Left forelimb (tissue), 1 donor: ENCODE results near the gene STK38.

Experiments
- DNase-seq: peaks from one replicate; pipeline ENCODE4 v3.0.0-alpha.2; 2018; ENCODE audit warnings: low spot score

The STK38 gene

GRCh38 chr6:36519352-36519751 is 27.9 kb downstream of the STK38 start:
- DNase-seq, result no peak

GRCh38 chr6:36517408-36517807 is 29.9 kb downstream of the STK38 start:
- DNase-seq, result no peak

- DNase-seq, result no peak
Measured at GRCh38 chr6:36516988-36517387, 30.3 kb downstream of the STK38 start.

GRCh38 chr6:36516559-36516958 is 30.7 kb downstream of the STK38 start:
- DNase-seq, result no peak

GRCh38 chr6:36515844-36516243 is 31.4 kb downstream of the STK38 start:
- no peak for DNase-seq

GRCh38 chr6:36514554-36515456 is 32.5 kb downstream of the STK38 start:
- DNase-seq, result no peak

GRCh38 chr6:36510365-36510764 is 36.9 kb downstream of the STK38 start:
- DNase-seq, result no peak

GRCh38 chr6:36508532-36508931 is 38.7 kb downstream of the STK38 start:
- no peak for DNase-seq

- DNase-seq, result no peak
Measured at GRCh38 chr6:36506611-36507010, 40.7 kb downstream of the STK38 start.

GRCh38 chr6:36505744-36506534 is 41.3 kb downstream of the STK38 start:
- no peak for DNase-seq

- DNase-seq, result no peak
Measured at GRCh38 chr6:36504982-36505381, 42.3 kb downstream of the STK38 start.

- DNase-seq, result no peak
Measured at GRCh38 chr6:36504181-36504580, 43.1 kb downstream of the STK38 start.

GRCh38 chr6:36501686-36502085 is 45.6 kb downstream of the STK38 start:
- DNase-seq, result no peak

GRCh38 chr6:36499918-36500317 is 47.4 kb downstream of the STK38 start:
- DNase-seq, result no peak

GRCh38 chr6:36495086-36495485 is 52.2 kb downstream of the STK38 start:
- no peak for DNase-seq

- DNase-seq, result no peak
Measured at GRCh38 chr6:36493859-36494258, 53.4 kb downstream of the STK38 start.

- DNase-seq, result no peak
Measured at GRCh38 chr6:36493319-36493718, 54.0 kb downstream of the STK38 start.

GRCh38 chr6:36492621-36493020 is 54.7 kb downstream of the STK38 start:
- DNase-seq, result no peak

- no peak for DNase-seq
Measured at GRCh38 chr6:36492092-36492491, 55.2 kb downstream of the STK38 start.

GRCh38 chr6:36491378-36491965 is 55.8 kb downstream of the STK38 start:
- DNase-seq, result no peak

GRCh38 chr6:36489426-36489825 is 57.9 kb downstream of the STK38 start:
- DNase-seq, result no peak

- no peak for DNase-seq
Measured at GRCh38 chr6:36488221-36488620, 59.1 kb downstream of the STK38 start.

- DNase-seq, result no peak
Measured at GRCh38 chr6:36487698-36488097, 59.6 kb downstream of the STK38 start.
